ENCODE data around the gene CSTPP1. TPM values are rescaled to one million over a fixed set of nuclear protein-coding genes. Genes with fewer than 3 reads are reported as not detected.
"Not testable (repeated sequence)": the region's sequence is repeated elsewhere in the genome, so short reads cannot be mapped to it uniquely, and the experiment has no call there.

Gene CSTPP1
- total RNA-seq, 1 donor from 2014 or later: 9.4 TPM

GRCh38 chr11:47044119-47044518, 107.6 kb downstream of the CSTPP1 start:
- DNase-seq (ENCODE audit: low read depth in 2 of 2): no peak

GRCh38 chr11:47047972-47048371, 111.4 kb downstream of the CSTPP1 start:
- no peak for DNase-seq (ENCODE audit: low read depth in 2 of 2)

- no peak for DNase-seq (ENCODE audit: low read depth in 2 of 2)
These were observed 113.7 kb downstream of the CSTPP1 start for GRCh38 chr11:47050284-47050683.

DNA sequence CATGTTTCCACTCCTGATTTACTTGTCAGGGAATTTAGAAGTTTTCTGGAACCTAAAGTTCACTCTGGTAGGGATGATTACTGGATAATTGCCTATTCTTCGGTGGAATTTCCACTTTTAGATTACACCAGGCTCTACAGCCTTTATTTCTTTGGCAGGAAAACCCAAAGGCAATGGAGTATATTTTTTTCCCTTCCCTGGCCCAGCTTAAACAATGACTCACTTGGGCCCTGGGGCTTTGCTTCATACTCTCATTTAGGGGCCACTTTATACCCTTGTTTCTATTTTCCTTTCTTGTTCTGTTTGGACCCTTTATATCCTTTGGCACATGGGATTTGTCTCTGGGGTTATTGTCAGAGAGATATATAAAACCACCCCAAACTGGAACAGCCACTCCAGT, 114.7 kb downstream of the CSTPP1 start:
- DNase-seq (ENCODE audit: low read depth in 2 of 2): no peak

DNA sequence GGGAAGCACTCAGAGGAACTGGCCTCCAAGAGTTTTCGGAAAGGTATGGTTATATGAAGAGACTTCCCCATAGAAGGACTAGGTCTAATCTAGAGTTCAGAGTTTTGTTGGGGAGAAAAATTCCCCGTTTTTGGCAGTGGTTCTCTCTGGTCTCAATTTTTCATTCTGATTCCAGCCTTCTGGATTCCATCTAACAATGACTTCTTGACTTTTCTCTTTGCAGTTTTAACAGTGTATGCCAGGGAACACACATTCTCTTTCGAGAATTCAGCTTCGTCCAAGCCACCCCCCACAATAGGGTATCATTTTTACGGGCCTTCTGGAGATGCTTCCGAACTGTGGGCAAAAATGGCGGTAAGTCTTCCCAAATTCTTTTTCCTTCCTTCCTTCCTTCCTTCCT, 115.6 kb downstream of the CSTPP1 start:
- DNase-seq (ENCODE audit: low read depth in 2 of 2): no peak

- no peak for DNase-seq (ENCODE audit: low read depth in 2 of 2)
These were observed 116.0 kb downstream of the CSTPP1 start for GRCh38 chr11:47052576-47052975.

DNA sequence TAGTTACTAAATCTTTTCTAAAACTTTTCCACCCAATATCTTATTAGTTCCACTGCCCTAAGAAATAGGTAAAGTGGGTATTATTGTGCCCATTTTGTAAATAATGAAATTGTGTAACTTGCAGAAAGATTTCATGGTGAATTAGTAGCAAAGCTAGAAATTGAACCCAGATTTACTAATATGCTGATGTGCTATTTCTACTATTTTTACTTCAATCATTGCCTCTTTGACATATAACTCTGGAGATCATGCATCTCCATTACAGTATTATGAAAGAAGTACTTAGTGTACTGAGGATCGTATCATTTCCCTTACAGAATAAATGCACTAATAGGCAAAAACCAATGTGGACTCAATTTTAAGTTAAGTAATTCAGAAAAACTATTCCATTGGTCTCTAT, 119.0 kb downstream of the CSTPP1 start:
- no peak for DNase-seq (ENCODE audit: low read depth in 2 of 2)

GRCh38 chr11:47056261-47056915, 119.8 kb downstream of the CSTPP1 start:
- peak in 1 of 2 donors; percentile 44 for DNase-seq (ENCODE audit: low read depth in 2 of 2)

DNA sequence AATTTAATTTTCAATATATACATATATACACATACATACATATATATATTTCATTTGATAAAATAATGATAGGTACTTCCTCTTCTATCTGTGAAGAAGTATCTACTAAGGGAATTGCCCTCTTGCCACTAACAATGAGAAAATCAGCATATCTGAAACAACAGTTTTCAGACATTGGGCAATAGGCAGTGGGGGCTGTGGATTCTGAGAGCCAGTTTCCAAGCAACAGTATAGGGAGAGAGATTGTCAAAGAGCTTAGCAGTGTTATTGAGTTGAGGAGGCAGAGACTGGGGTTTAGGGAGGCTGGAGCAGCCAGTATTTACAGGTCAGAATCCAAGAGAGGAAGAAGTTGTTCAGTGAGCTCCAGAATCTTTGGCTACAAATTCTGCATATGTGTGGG, 120.8 kb downstream of the CSTPP1 start:
- no peak for DNase-seq (ENCODE audit: low read depth in 2 of 2)

DNA sequence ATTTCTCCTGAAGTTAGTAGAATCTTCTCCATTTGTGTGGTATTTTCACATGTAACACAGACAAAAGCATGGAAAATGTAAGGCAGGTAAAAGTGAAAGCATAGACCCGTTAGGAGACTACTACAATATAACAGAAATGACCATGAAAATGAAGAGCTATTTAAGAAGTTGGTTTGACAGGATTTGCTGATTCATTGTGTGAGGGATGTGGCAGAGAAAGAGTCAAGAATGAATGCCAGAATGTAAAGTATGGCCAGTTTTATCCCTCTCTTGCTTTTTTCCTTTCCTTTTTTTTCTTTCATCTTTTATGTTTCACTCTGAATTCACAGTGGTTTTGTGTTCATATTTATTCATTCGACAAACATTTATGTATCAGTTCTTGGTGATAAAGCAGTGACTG, 124.2 kb downstream of the CSTPP1 start:
- no peak for DNase-seq (ENCODE audit: low read depth in 2 of 2)

- DNase-seq (ENCODE audit: low read depth in 2 of 2): no peak
These were observed 125.0 kb downstream of the CSTPP1 start for GRCh38 chr11:47061429-47062178.

DNA sequence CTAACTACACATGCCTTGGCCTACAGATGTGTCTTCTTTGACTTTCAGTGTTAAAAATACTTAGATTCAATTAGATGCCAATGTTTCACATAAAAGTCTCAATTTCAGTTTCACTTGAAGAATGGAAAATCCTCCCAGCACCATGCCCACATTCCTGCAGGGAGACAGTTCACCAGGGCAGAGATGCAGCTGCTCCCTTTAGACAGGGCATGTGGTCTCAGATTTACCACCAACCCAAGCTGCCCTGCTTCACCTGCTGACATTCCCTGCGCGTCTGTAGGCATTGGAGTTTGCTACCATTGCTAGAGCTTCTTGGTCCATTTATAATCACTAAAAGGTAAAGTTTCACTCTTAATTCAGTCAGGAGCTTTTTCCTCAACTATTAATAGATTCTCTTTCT, 126.2 kb downstream of the CSTPP1 start:
- DNase-seq (ENCODE audit: low read depth in 2 of 2): no peak

DNA sequence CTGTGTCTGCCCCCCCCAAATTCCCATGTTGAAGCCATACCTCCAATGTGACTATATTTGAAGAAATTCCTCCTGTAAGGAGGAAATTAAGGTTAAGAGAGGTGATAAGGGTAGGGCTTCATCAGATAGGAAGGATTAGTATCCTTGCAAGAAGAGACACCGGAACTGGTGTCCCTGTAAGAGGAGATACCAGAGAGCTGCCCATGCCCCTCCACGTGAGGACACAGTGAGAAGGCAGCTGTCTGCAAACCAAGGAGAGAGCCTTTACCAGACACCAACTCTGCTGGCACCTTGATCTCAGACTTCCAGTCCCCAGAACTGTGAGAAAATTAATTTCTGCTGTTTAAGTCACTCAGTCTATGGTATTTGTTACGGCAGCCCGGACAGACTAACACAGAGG, 130.8 kb downstream of the CSTPP1 start:
- DNase-seq (ENCODE audit: low read depth in 2 of 2): no peak

DNA sequence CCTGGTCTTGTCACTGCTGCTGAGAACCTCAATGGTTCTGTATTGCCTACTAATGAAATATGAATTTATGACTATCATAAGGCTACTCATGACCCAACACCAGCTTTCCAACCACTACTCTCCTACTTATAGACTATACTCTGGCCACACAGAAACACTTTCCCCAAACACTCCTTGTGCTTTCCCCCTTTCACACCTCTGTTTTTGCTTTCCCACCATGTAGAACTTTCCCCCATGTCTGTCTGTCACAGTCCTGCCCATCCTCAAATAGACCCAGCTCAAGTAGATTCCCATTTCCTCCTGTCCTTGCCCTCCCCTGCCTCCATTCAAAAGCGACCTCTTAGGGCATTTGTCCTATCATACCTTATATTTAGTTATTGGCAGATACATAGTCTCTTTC, 134.2 kb downstream of the CSTPP1 start:
- DNase-seq (ENCODE audit: low read depth in 2 of 2): no peak

- no peak for DNase-seq (ENCODE audit: low read depth in 2 of 2)
These were observed 134.8 kb downstream of the CSTPP1 start for GRCh38 chr11:47071341-47071740.

DNA sequence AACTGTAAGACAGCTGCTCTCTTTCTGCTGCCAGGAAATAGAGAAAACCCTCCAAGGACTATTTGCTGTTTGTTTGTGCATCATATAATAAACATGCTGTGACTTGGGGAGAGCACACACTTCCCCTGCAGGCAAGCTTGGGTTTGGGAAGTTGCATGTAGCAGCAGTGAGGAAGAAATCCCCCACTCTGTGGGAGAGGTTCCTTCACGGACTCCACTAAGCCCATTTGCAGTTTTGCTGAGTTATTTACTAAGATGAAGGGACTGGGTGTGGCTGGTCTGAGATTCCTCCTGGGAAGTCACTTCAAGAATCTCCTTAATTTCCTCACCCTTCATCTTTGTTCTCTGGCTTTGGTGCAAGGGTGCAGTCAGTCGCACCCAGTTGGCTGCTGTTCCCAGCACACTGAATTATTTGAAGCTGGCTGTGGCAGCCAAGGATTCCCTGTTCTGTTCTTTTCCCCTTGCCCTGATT, 135.3 kb downstream of the CSTPP1 start:
- DNase-seq (ENCODE audit: low read depth in 2 of 2): no peak

DNA sequence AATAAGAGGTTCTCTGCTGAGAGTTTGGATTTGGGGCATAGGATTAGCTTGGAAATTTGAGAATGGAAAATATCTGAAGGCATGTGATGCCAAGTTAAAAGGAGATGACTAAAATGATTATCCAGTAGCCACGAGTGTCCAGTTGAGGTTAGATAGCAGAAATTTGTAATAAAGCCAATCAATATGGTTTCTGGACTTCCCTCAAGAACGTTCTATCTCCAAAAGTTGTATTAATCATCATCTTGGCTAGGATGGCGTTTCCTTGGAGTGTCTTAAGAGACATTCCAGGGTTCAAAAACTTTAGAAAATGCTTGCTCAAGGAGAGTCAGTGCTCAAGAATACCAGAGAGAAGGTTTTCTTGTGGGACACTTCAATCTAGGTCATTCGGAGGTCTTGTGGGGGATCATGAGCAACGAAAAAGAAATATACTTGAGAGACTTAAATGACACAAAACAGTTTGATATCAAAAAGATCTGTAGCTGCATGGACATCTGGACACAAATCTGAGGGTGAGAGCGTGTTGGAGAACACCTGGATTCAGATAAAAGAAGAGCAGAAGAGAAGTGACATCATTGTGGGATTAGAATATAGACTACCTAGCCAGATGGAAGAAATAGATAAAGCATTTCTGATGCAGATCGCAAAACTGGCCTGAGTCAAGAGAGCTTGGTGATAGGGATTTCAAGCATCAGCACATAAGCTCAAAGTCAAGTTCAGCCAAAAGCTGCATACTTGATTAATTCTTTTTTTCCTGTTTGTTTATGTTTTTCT, 142.4 kb downstream of the CSTPP1 start:
- no peak for DNase-seq (ENCODE audit: low read depth in 2 of 2)

DNA sequence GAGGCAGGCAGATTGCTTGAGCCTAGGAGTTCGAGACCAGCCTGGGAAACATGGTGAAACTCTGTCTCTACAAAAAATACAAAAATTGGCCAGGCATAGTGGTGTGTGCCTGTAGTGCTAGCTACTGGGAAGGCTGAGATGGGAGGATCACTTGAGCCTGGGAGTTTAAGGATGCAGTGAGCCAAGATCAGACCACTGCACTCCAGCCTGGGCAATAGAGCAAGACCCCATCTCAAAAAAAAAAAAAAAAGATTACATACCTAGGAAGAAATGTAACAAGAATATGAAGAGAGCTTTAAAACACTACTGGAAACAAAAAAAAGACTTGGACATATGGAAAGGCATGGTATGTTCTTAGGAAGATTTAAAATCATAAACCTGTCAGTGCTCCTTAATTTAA, 144.2 kb downstream of the CSTPP1 start:
- not testable (repeated sequence) for DNase-seq (ENCODE audit: low read depth in 2 of 2)

GRCh38 chr11:47083913-47084312, 147.4 kb downstream of the CSTPP1 start:
- DNase-seq (ENCODE audit: low read depth in 2 of 2): no peak

GRCh38 chr11:47087801-47088200, 151.2 kb downstream of the CSTPP1 start:
- DNase-seq (ENCODE audit: low read depth in 2 of 2): no peak

GRCh38 chr11:47093541-47093940, 157.0 kb downstream of the CSTPP1 start:
- DNase-seq (ENCODE audit: low read depth in 2 of 2): no peak

DNA sequence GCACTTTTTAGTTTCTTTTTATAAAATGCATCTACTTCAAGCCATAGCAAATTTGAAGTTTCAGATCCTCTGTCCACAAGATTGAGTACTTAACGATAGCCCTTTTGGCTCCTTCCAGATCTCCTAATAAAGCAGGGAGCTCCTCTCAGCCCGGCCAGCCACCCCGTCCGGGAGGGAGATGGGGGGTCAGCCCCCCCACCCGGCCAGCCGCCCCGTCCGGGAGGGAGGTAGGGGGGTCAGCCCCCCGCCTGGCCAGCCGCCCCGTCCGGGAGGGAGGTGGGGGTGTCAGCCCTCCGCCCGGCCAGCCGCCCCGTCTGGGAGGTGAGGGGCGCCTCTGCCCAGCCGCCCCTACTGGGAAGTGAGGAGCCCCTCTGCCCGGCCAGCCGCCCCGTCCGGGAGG, 160.3 kb downstream of the CSTPP1 start:
- DNase-seq (ENCODE audit: low read depth in 2 of 2): not testable (repeated sequence)

Measured in dermis microvascular lymphatic vessel endothelial cell (primary cell).